OCI-LY1 (cell line): ENCODE results near the gene LSP1.

Source experiments
- CTCF ChIP-seq: fragments of 200-600 bp; sonication (generic), shearing (Covaris generic); IDR thresholded peaks from 2 replicates; pipeline ENCODE4 v1.5.1; 2017; ENCODE audit warnings: mild to moderate bottlenecking, antibody characterized with exemption, low read length, moderate library complexity, mixed read lengths
- EZH2 ChIP-seq: fragments of 200-600 bp; sonication (generic), shearing (Covaris generic); IDR thresholded peaks from 2 replicates; pipeline ENCODE4 v1.8.0; 2017; ENCODE audit warnings: borderline replicate concordance, mixed run types, mild to moderate bottlenecking, antibody characterized with exemption, low read length, moderate library complexity, mixed read lengths

- no peak for TF ChIP-seq CTCF
- no peak for TF ChIP-seq EZH2
These were observed 40.9 kb downstream of the LSP1 start for GRCh38 chr11:1893581-1894359.
